Stimulated activated naive CD8-positive, alpha-beta T cell treated with anti-CD3 and anti-CD28 coated beads, Interleukin-15, amount 100 ng/mL, for 72 hours (primary cell): ENCODE data around the gene FCER1A.

Source experiments
- ATAC-seq: fragments of 150-1000 bp; cut with Tn5 transposase; 2 replicates; pipeline ENCODE4 v1.10.0; 2021; ENCODE audit warnings: mild to moderate bottlenecking, moderate library complexity
- DNase-seq, 2 donors: peaks; one replicate each; pipeline ENCODE4 v3.0.0; 2021 to 2022
- H3K27ac Mint-ChIP-seq, 2 donors: one replicate each; pipeline ENCODE4 v1.8.0; 2022; ENCODE audit warnings: mild to moderate bottlenecking in 2 of 2, mixed read lengths in 2 of 2, moderate library complexity in 2 of 2
- H3K27me3 Mint-ChIP-seq: one replicate; pipeline ENCODE4 v1.8.0; 2022; ENCODE audit warnings: mixed read lengths
- H3K4me1 Mint-ChIP-seq: one replicate; pipeline ENCODE4 v1.8.0; 2022; ENCODE audit warnings: mild to moderate bottlenecking, mixed read lengths
- H3K4me3 Mint-ChIP-seq, 2 donors: one replicate each; pipeline ENCODE4 v1.8.0; 2022; ENCODE audit warnings: mild to moderate bottlenecking in 2 of 2, mixed read lengths in 2 of 2, moderate library complexity in 1 of 2
- H3K9me3 Mint-ChIP-seq, 2 donors: one replicate each; pipeline ENCODE4 v1.8.0; 2022; ENCODE audit warnings: mixed read lengths in 2 of 2

FCER1A gene

GRCh38 chr1:159302095-159302494 is at the start of gene FCER1A:
Gene FCER1A, plus strand, starts transcription at chr1:159302336. Its CDS starts 29 bp downstream, at chr1:159302365.
- Mint-ChIP-seq H3K27ac (no peak within 1 kb of the TSS), H3K4me1 (no peaks in the 10 kb centered on the region), H3K27me3 (peaks cover 20% of the 10 kb centered on the region), H3K9me3 (no peaks in the 10 kb centered on the region), H3K4me3 (no peak within 1 kb of the TSS)
- ATAC-seq, result no peak
- DNase-seq, result no peak

GRCh38 chr1:159261311-159261710 is 40.8 kb upstream of the FCER1A start:
- Mint-ChIP-seq H3K4me1 (no peaks in the 10 kb centered on the region), H3K27ac (no peak overlapping the region), H3K4me3 (no peak overlapping the region), H3K9me3 (no peaks in the 10 kb centered on the region), H3K27me3 (peaks cover 10% of the 10 kb centered on the region)
- ATAC-seq (no peak), DNase-seq (no peak)

GRCh38 chr1:159261721-159262494 is 40.2 kb upstream of the FCER1A start:
- Mint-ChIP-seq H3K9me3 (no peaks in the 10 kb centered on the region), H3K27me3 (peaks cover 16% of the 10 kb centered on the region), H3K4me1 (no peaks in the 10 kb centered on the region), H3K4me3 (no peak overlapping the region), H3K27ac (no peak overlapping the region)
- ATAC-seq (no peak), DNase-seq (no peak)

GRCh38 chr1:159266832-159267231 is 35.3 kb upstream of the FCER1A start:
- no peak overlapping the region for H3K4me3 Mint-ChIP-seq
- DNase-seq (no peak), ATAC-seq (peak; percentile 48)
- no peak overlapping the region for H3K27ac Mint-ChIP-seq
- peaks cover 0 to 5% of the 10 kb centered on the region in 2 donors for H3K9me3 Mint-ChIP-seq
- H3K27me3 Mint-ChIP-seq, result peaks cover 37% of the 10 kb centered on the region
- H3K4me1 Mint-ChIP-seq, result no peaks in the 10 kb centered on the region

GRCh38 chr1:159274631-159275030 is 27.5 kb upstream of the FCER1A start:
- peaks cover 0 to 5% of the 10 kb centered on the region in 2 donors for H3K9me3 Mint-ChIP-seq
- H3K27ac Mint-ChIP-seq, result no peak overlapping the region
- H3K4me1 Mint-ChIP-seq, result no peaks in the 10 kb centered on the region

GRCh38 chr1:159275891-159276290 is 26.2 kb upstream of the FCER1A start:
- Mint-ChIP-seq H3K27me3 (peaks cover 25% of the 10 kb centered on the region), H3K27ac (no peak overlapping the region), H3K4me3 (no peak overlapping the region), H3K4me1 (no peaks in the 10 kb centered on the region), H3K9me3 (no peaks in the 10 kb centered on the region)
- DNase-seq, result no peak
- no peak for ATAC-seq

More at GRCh38 chr1:159274631-159275030, 27.5 kb upstream of the FCER1A start:
- DNase-seq (no peak), ATAC-seq (no peak)
- Mint-ChIP-seq H3K4me3 (no peak overlapping the region), H3K27me3 (peaks cover 36% of the 10 kb centered on the region)

- no peak for DNase-seq
- H3K27me3 Mint-ChIP-seq, result peaks cover 13% of the 10 kb centered on the region
- H3K9me3 Mint-ChIP-seq, result no peaks in the 10 kb centered on the region
- ATAC-seq, result no peak
- H3K4me3 Mint-ChIP-seq, result no peak overlapping the region
- no peak overlapping the region for H3K27ac Mint-ChIP-seq
- H3K4me1 Mint-ChIP-seq, result no peaks in the 10 kb centered on the region
Observed at GRCh38 chr1:159279773-159280172, 22.4 kb upstream of the FCER1A start.

- no peaks in the 10 kb centered on the region for H3K4me1 Mint-ChIP-seq
- no peak overlapping the region for H3K27ac Mint-ChIP-seq
- ATAC-seq (no peak), DNase-seq (no peak)
- H3K27me3 Mint-ChIP-seq, result peaks cover 13% of the 10 kb centered on the region
- no peaks in the 10 kb centered on the region for H3K9me3 Mint-ChIP-seq
- no peak overlapping the region for H3K4me3 Mint-ChIP-seq
Observed at GRCh38 chr1:159282118-159282517, 20.0 kb upstream of the FCER1A start.

GRCh38 chr1:159289060-159289459 is 13.1 kb upstream of the FCER1A start:
- H3K4me3 Mint-ChIP-seq, result no peak overlapping the region
- H3K27ac Mint-ChIP-seq, result no peak overlapping the region
- H3K27me3 Mint-ChIP-seq, result peaks cover 19% of the 10 kb centered on the region
- no peaks in the 10 kb centered on the region for H3K4me1 Mint-ChIP-seq
- ATAC-seq (no peak), DNase-seq (no peak)
- no peaks in the 10 kb centered on the region for H3K9me3 Mint-ChIP-seq

GRCh38 chr1:159291424-159291823 is 10.7 kb upstream of the FCER1A start:
- no peaks in the 10 kb centered on the region for H3K4me1 Mint-ChIP-seq
- DNase-seq, result no peak
- no peak overlapping the region for H3K4me3 Mint-ChIP-seq
- H3K9me3 Mint-ChIP-seq, result no peaks in the 10 kb centered on the region
- peaks cover 19% of the 10 kb centered on the region for H3K27me3 Mint-ChIP-seq
- no peak overlapping the region for H3K27ac Mint-ChIP-seq
- no peak for ATAC-seq

- ATAC-seq, result no peak
- no peak for DNase-seq
- no peak overlapping the region for H3K27ac Mint-ChIP-seq
- H3K27me3 Mint-ChIP-seq, result peaks cover 3% of the 10 kb centered on the region
- no peak overlapping the region for H3K4me3 Mint-ChIP-seq
- H3K9me3 Mint-ChIP-seq, result no peaks in the 10 kb centered on the region
- H3K4me1 Mint-ChIP-seq, result no peaks in the 10 kb centered on the region
Observed at GRCh38 chr1:159296706-159297375, 5.3 kb upstream of the FCER1A start.

- H3K9me3 Mint-ChIP-seq, result no peaks in the 10 kb centered on the region
Observed at GRCh38 chr1:159300146-159300545, 2.0 kb upstream of the FCER1A start.

GRCh38 chr1:159307346-159308020 is 5.3 kb downstream of the FCER1A start:
- Mint-ChIP-seq H3K27me3 (peaks cover 40% of the 10 kb centered on the region), H3K27ac (no peak overlapping the region), H3K4me3 (no peak overlapping the region), H3K4me1 (no peaks in the 10 kb centered on the region), H3K9me3 (no peaks in the 10 kb centered on the region)
- DNase-seq (no peak), ATAC-seq (no peak)

More at GRCh38 chr1:159300146-159300545, 2.0 kb upstream of the FCER1A start:
- no peaks in the 10 kb centered on the region for H3K4me1 Mint-ChIP-seq
- DNase-seq, result no peak
- H3K4me3 Mint-ChIP-seq, result no peak overlapping the region
- H3K27me3 Mint-ChIP-seq, result peaks cover 5% of the 10 kb centered on the region
- H3K27ac Mint-ChIP-seq, result no peak overlapping the region
- no peak for ATAC-seq

- Mint-ChIP-seq H3K9me3 (no peaks in the 10 kb centered on the region), H3K4me1 (no peaks in the 10 kb centered on the region), H3K27ac (no peak overlapping the region), H3K27me3 (peaks cover 36% of the 10 kb centered on the region), H3K4me3 (no peak overlapping the region)
- no peak for DNase-seq
- ATAC-seq, result no peak
Observed at GRCh38 chr1:159311679-159312078, 9.5 kb downstream of the FCER1A start.

GRCh38 chr1:159315381-159315780 is 13.2 kb downstream of the FCER1A start:
- H3K27me3 Mint-ChIP-seq, result peaks cover 13% of the 10 kb centered on the region
- no peak for ATAC-seq
- H3K4me3 Mint-ChIP-seq, result no peak overlapping the region
- no peak for DNase-seq
- no peaks in the 10 kb centered on the region for H3K9me3 Mint-ChIP-seq
- H3K27ac Mint-ChIP-seq, result no peak overlapping the region
- H3K4me1 Mint-ChIP-seq, result no peaks in the 10 kb centered on the region
